H9 (cell line): ENCODE data around the gene CELF4. TPM values are rescaled to one million over a fixed set of nuclear protein-coding genes. Genes with fewer than 3 reads are reported as not detected.

Experiments used
- DNase-seq: peaks from one replicate; pipeline ENCODE4 v3.0.0-alpha.2; 2017
- H2AFZ ChIP-seq: one replicate; pipeline ENCODE4 v1.6.1; 2013; ENCODE audit warnings: mild to moderate bottlenecking, low read length, control low read depth, moderate library complexity
- H2AK5ac ChIP-seq: 2 replicates; pipeline ENCODE4 v1.6.1; 2013; ENCODE audit warnings: low read length, control low read depth, mixed read lengths; ENCODE audit not compliant: insufficient read length
- H2BK120ac ChIP-seq: one replicate; pipeline ENCODE4 v1.6.1; 2013; ENCODE audit warnings: low read depth, mild to moderate bottlenecking, low read length, control low read depth, inconsistent platforms; ENCODE audit not compliant: poor library complexity, severe bottlenecking
- H2BK12ac ChIP-seq: 2 replicates; pipeline ENCODE4 v1.6.1; 2013; ENCODE audit warnings: low read length, control low read depth, mixed read lengths, low read depth; ENCODE audit not compliant: insufficient read length
- H2BK15ac ChIP-seq: 2 replicates; pipeline ENCODE4 v1.6.1; 2013; ENCODE audit warnings: low read depth, low read length, control low read depth
- H2BK20ac ChIP-seq: one replicate; pipeline ENCODE4 v1.6.1; 2013; ENCODE audit warnings: low read depth, mild to moderate bottlenecking, low read length, control low read depth, inconsistent platforms; ENCODE audit not compliant: poor library complexity, severe bottlenecking
- H2BK5ac ChIP-seq: 2 replicates; pipeline ENCODE4 v1.6.1; 2013; ENCODE audit warnings: low read length, control low read depth, mixed read lengths; ENCODE audit not compliant: insufficient read length
- H3K14ac ChIP-seq: 2 replicates; pipeline ENCODE4 v1.6.1; 2013; ENCODE audit warnings: low read length, control low read depth; ENCODE audit not compliant: insufficient read depth
- H3K18ac ChIP-seq: 2 replicates; pipeline ENCODE4 v1.6.1; 2013; ENCODE audit warnings: low read depth, mild to moderate bottlenecking, mixed read lengths, low read length, control low read depth; ENCODE audit not compliant: insufficient read length
- H3K23ac ChIP-seq: 2 replicates; pipeline ENCODE4 v1.6.1; 2013; ENCODE audit warnings: low read length, control low read depth, mixed read lengths, low read depth; ENCODE audit not compliant: insufficient read length
- H3K23me2 ChIP-seq: 2 replicates; pipeline ENCODE4 v1.6.1; 2013; ENCODE audit warnings: low read depth, mild to moderate bottlenecking, mixed read lengths, low read length, control low read depth; ENCODE audit not compliant: insufficient read length, poor library complexity, severe bottlenecking
- H3K27ac ChIP-seq: 2 replicates; pipeline ENCODE4 v1.5.1; 2013; ENCODE audit warnings: low read length, control low read depth, mixed read lengths, low read depth; ENCODE audit not compliant: insufficient read length
- H3K27me3 ChIP-seq: 2 replicates; pipeline ENCODE4 v1.6.1; 2013; ENCODE audit warnings: low read length, control low read depth, inconsistent platforms; ENCODE audit not compliant: insufficient read depth
- H3K4ac ChIP-seq: 2 replicates; pipeline ENCODE4 v1.6.1; 2013; ENCODE audit warnings: low read depth, mild to moderate bottlenecking, control low read depth, inconsistent platforms, low read length, moderate library complexity
- H3K4me1 ChIP-seq: 2 replicates; pipeline ENCODE4 v1.6.1; 2013; ENCODE audit warnings: low read length, control low read depth, inconsistent platforms; ENCODE audit not compliant: insufficient read depth
- H3K4me2 ChIP-seq: 2 replicates; pipeline ENCODE4 v1.6.1; 2013; ENCODE audit warnings: low read length, control low read depth, mixed read lengths; ENCODE audit not compliant: insufficient read length, insufficient read depth
- H3K56ac ChIP-seq: 2 replicates; pipeline ENCODE4 v1.6.1; 2013; ENCODE audit warnings: low read depth, mild to moderate bottlenecking, mixed read lengths, low read length, control low read depth; ENCODE audit not compliant: insufficient read length
- H3K79me1 ChIP-seq: 2 replicates; pipeline ENCODE4 v1.6.1; 2013; ENCODE audit warnings: low read depth, mild to moderate bottlenecking, moderate library complexity, low read length, control low read depth, inconsistent platforms; ENCODE audit not compliant: insufficient read depth, poor library complexity, severe bottlenecking
- H3K79me2 ChIP-seq: 2 replicates; pipeline ENCODE4 v1.6.1; 2013; ENCODE audit warnings: low read length, control low read depth, inconsistent platforms; ENCODE audit not compliant: insufficient read depth
- H3K9ac ChIP-seq: 2 replicates; pipeline ENCODE4 v1.6.1; 2013; ENCODE audit warnings: low read length, control low read depth, mixed read lengths; ENCODE audit not compliant: insufficient read length; ENCODE audit errors: extremely low read depth
- H3K9me3 ChIP-seq: one replicate; pipeline ENCODE4 v1.6.1; 2013; ENCODE audit warnings: low read depth, low read length, inconsistent platforms; ENCODE audit not compliant: control insufficient read depth
- H3T11ph ChIP-seq: one replicate; pipeline ENCODE4 v1.6.1; 2013; ENCODE audit warnings: mild to moderate bottlenecking, low read length, control low read depth, inconsistent platforms
- H4K20me1 ChIP-seq: one replicate; pipeline ENCODE4 v1.6.1; 2013; ENCODE audit not compliant: control insufficient read depth, insufficient read length, insufficient read depth
- H4K5ac ChIP-seq: 2 replicates; pipeline ENCODE4 v1.6.1; 2013; ENCODE audit warnings: low read depth, mild to moderate bottlenecking, mixed read lengths, low read length, control low read depth; ENCODE audit not compliant: insufficient read length
- H4K8ac ChIP-seq: replicated peaks from 2 replicates; pipeline ENCODE4 v1.6.1; 2013; ENCODE audit warnings: low read length, control low read depth, mixed read lengths, low read depth; ENCODE audit not compliant: insufficient read length
- H4K91ac ChIP-seq: 2 replicates; pipeline ENCODE4 v1.6.1; 2013; ENCODE audit warnings: low read depth, mild to moderate bottlenecking, moderate library complexity, mixed read lengths, low read length, control low read depth; ENCODE audit not compliant: insufficient read length
- H3K27ac Mint-ChIP-seq, 3 experiments: 2 replicates in 2 of 3; 3 replicates in 1 of 3; pipeline ENCODE4 v1.8.0; 2020 to 2021; ENCODE audit warnings: mixed read lengths in 3 of 3, mild to moderate bottlenecking in 1 of 3, moderate library complexity in 1 of 3
- H3K27me3 Mint-ChIP-seq: 2 replicates; pipeline ENCODE4 v1.8.0; 2021; ENCODE audit warnings: low read depth, mild to moderate bottlenecking, moderate library complexity, mixed read lengths
- H3K36me3 Mint-ChIP-seq, 3 experiments: 2 replicates in 2 of 3; 3 replicates in 1 of 3; pipeline ENCODE4 v1.8.0; 2020 to 2021; ENCODE audit warnings: low read depth in 3 of 3, mixed read lengths in 3 of 3; ENCODE audit not compliant: insufficient read depth in 1 of 3
- H3K4me1 Mint-ChIP-seq, 2 experiments: 2 replicates each; pipeline ENCODE4 v1.8.0; 2020; ENCODE audit warnings: mixed read lengths in 2 of 2
- H3K4me3 Mint-ChIP-seq, 2 experiments: 2 replicates in 1 of 2; 3 replicates in 1 of 2; pipeline ENCODE4 v1.8.0; 2020 to 2021; ENCODE audit warnings: mild to moderate bottlenecking in 2 of 2, mixed read lengths in 2 of 2, moderate library complexity in 1 of 2
- H3K9me3 Mint-ChIP-seq, 2 experiments: 2 replicates in 1 of 2; 3 replicates in 1 of 2; pipeline ENCODE4 v1.8.0; 2020; ENCODE audit warnings: mild to moderate bottlenecking in 2 of 2, mixed read lengths in 2 of 2, moderate library complexity in 1 of 2
- CTCF ChIP-seq: fragments of 200-600 bp; sonication (generic); conservative IDR thresholded peaks from 3 replicates; pipeline ENCODE4 v1.8.0; 2021; ENCODE audit warnings: antibody characterized with exemption, mild to moderate bottlenecking
- WGBS: extraction: QIAGEN DNeasy Blood & Tissue Kit; methylation state at CpG from one replicate; pipeline ENCODE4 v1.1.7; 2013; ENCODE audit warnings: missing lambda C conversion rate, low lambda C conversion rate, mixed read lengths; ENCODE audit not compliant: insufficient read length; ENCODE audit errors: extremely low coverage; 5-methylcytosine and 5-hydroxymethylcytosine counted together
- total RNA-seq: library from RNA; stranded (reverse); gene quantifications from 2 replicates; pipeline ENCODE4 v1.2.1, GENCODE V29; 2021

CELF4 gene
- total RNA-seq, 1 experiment from 2014 or later, result 1.1 TPM

DNA sequence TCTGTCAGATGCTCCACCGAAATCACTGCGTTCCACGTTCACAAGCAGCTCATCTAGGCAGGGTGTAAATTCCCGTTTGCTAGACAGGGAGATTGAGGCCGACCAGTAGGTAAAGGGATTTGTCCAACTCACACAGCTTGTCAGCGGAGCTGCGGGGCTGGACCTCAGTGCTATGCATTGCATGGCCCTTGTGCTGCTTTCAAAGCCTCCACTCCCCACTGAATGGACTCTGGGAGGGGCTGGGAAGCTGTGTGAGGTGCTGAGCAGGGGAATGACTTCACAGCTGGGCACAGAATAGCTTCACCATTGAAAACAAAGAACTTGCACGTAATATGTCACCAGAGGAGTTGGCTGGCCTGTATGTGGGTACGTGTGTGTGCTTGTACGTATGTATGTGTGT, 21.4 kb downstream of the CELF4 start:
- H3K23me2 ChIP-seq, result no peaks in the 10 kb centered on the region
- H3K4me1 ChIP-seq, result peaks cover 3% of the 10 kb centered on the region; the same call in 1 of the 2 replicates
- WGBS, result no CpG with 5 or more reads among the region's 10 CpGs
- H2AFZ ChIP-seq, result no peak overlapping the region
- H3K9me3 ChIP-seq, result no peaks in the 10 kb centered on the region
- DNase-seq, result no peak
- no peak overlapping the region for H4K8ac ChIP-seq
- no peak overlapping the region for H3K27ac ChIP-seq
- peaks cover 25% of the 10 kb centered on the region for H3K27me3 Mint-ChIP-seq
- no peak for TF ChIP-seq CTCF
- H2BK15ac ChIP-seq, result no peak overlapping the region
- H3K4me3 Mint-ChIP-seq, result no peak overlapping the region; a peak in 1 of 5 replicates
- no peaks in the 10 kb centered on the region for H4K20me1 ChIP-seq
- H4K91ac ChIP-seq, result no peak overlapping the region
- H3K79me2 ChIP-seq, result no peaks in the 10 kb centered on the region
- H3K27ac Mint-ChIP-seq, result no peak overlapping the region
- H3K4me2 ChIP-seq, result no peak overlapping the region
- H3K9ac ChIP-seq, result no peak overlapping the region
- no peak overlapping the region for H3T11ph ChIP-seq
- no peaks in the 10 kb centered on the region for H3K36me3 Mint-ChIP-seq
- H2BK20ac ChIP-seq, result no peak overlapping the region
- H2AK5ac ChIP-seq, result no peak overlapping the region
- no peaks in the 10 kb centered on the region for H3K79me1 ChIP-seq
- H3K18ac ChIP-seq, result no peak overlapping the region
- H4K5ac ChIP-seq, result no peak overlapping the region
- no peak overlapping the region for H3K4ac ChIP-seq
- H2BK12ac ChIP-seq, result no peak overlapping the region
- H3K14ac ChIP-seq, result no peak overlapping the region
- no peaks in the 10 kb centered on the region for H3K9me3 Mint-ChIP-seq
- no peak overlapping the region for H2BK120ac ChIP-seq
- H2BK5ac ChIP-seq, result no peak overlapping the region
- peaks cover 6 to 24% of the 10 kb centered on the region in 2 experiments; a peak in 3 of 4 replicates for H3K4me1 Mint-ChIP-seq
- no peaks in the 10 kb centered on the region for H3K27me3 ChIP-seq
- no peak overlapping the region for H3K56ac ChIP-seq
- no peak overlapping the region for H3K23ac ChIP-seq
